Fibroblast of lung (primary cell): ENCODE data around the gene INIP. TPM values are rescaled to one million over a fixed set of nuclear protein-coding genes. Genes with fewer than 3 reads are reported as not detected.

Source experiments
- DNase-seq, 2 donors: peaks; one replicate each; pipeline versions ENCODE4 v3.0.0 to v3.0.0-alpha.2; 2010; ENCODE audit warnings: low read depth in 2 of 2
- H2AFZ ChIP-seq: 2 replicates; pipeline ENCODE4 v1.5.1; 2012; ENCODE audit warnings: low read length, control low read depth, inconsistent platforms
- H3K27ac ChIP-seq: 2 replicates; pipeline ENCODE4 v1.5.1; 2011; ENCODE audit warnings: low read length, control low read depth; ENCODE audit not compliant: insufficient read depth
- H3K27me3 ChIP-seq: 2 replicates; pipeline ENCODE4 v1.5.1; 2011; ENCODE audit warnings: mild to moderate bottlenecking, low read length; ENCODE audit not compliant: control insufficient read depth, insufficient read depth
- H3K36me3 ChIP-seq: 2 replicates; pipeline ENCODE4 v1.5.1; 2011; ENCODE audit warnings: low read length; ENCODE audit not compliant: control insufficient read depth, insufficient read depth
- H3K4me1 ChIP-seq: 2 replicates; pipeline ENCODE4 v1.5.1; 2011; ENCODE audit warnings: low read length; ENCODE audit not compliant: control insufficient read depth, insufficient read depth; ENCODE audit errors: extremely low read depth
- H3K4me2 ChIP-seq: 2 replicates; pipeline ENCODE4 v1.5.1; 2011; ENCODE audit warnings: low read length, control low read depth; ENCODE audit not compliant: insufficient read depth; ENCODE audit errors: extremely low read depth
- H3K4me3 ChIP-seq, 4 experiments: fragments of 200-600 bp in 1 of 4; sonication (generic) in 1 of 4; replicated peaks in 1 of 4; 2 replicates each; pipeline ENCODE4 v1.5.1; 2011 to 2016; ENCODE audit warnings: low read length in 4 of 4, low read depth in 3 of 4, mild to moderate bottlenecking in 3 of 4, control low read depth in 2 of 4, inconsistent platforms in 1 of 4, mixed read lengths in 1 of 4; ENCODE audit not compliant: insufficient read depth in 1 of 4; ENCODE audit errors: control extremely low read depth in 1 of 4
- H3K79me2 ChIP-seq: 2 replicates; pipeline ENCODE4 v1.5.1; 2012; ENCODE audit warnings: mild to moderate bottlenecking, low read length, inconsistent platforms; ENCODE audit not compliant: control insufficient read depth, insufficient read depth
- H3K9ac ChIP-seq: 2 replicates; pipeline ENCODE4 v1.5.1; 2011; ENCODE audit warnings: mild to moderate bottlenecking, low read length, control low read depth; ENCODE audit not compliant: insufficient read depth
- H3K9me3 ChIP-seq: 2 replicates; pipeline ENCODE4 v1.5.1; 2012; ENCODE audit warnings: low read depth, low read length; ENCODE audit not compliant: control insufficient read depth, insufficient read depth
- H4K20me1 ChIP-seq: 2 replicates; pipeline ENCODE4 v1.5.1; 2011; ENCODE audit warnings: low read length; ENCODE audit not compliant: control insufficient read depth, insufficient read depth; ENCODE audit errors: extremely low read depth
- EZH2 ChIP-seq: IDR thresholded peaks from 2 replicates; pipeline ENCODE4 v1.5.1; 2012; ENCODE audit warnings: low read length, control low read depth, mild to moderate bottlenecking; ENCODE audit errors: missing control alignments
- polyA plus RNA-seq, 2 donors: library from polyadenylated mRNA; depleted of rRNA in 1 of 2; stranded (reverse) in 1 of 2; unstranded in 1 of 2; fragments of >200 nt; gene quantifications; 2 replicates each; pipeline ENCODE4 v1.2.1, GENCODE V29; 2011 to 2012; ENCODE audit warnings: missing spikeins in 1 of 2
- total RNA-seq: library from RNA; depleted of rRNA; stranded (reverse); fragments of >200 nt; gene quantifications from 2 replicates; pipeline ENCODE4 v1.2.1, GENCODE V29; 2014
- TF ChIP-seq, protein P1 (sequence below), 2 donors: IDR thresholded peaks in 1 of 2; conservative IDR thresholded peaks in 1 of 2; 1 replicate in 1 of 2; 2 replicates in 1 of 2; pipeline ENCODE4 v1.5.1; 2011 to 2012; ENCODE audit warnings: low read length in 2 of 2, control low read depth in 1 of 2, inconsistent platforms in 1 of 2, low read depth in 1 of 2, mild to moderate bottlenecking in 1 of 2

The INIP gene
- total and polyA plus RNA-seq, 2 donors (not counting 1 experiment from before 2014, with no cell fraction given) = 14.4 to 24.1 TPM

DNA sequence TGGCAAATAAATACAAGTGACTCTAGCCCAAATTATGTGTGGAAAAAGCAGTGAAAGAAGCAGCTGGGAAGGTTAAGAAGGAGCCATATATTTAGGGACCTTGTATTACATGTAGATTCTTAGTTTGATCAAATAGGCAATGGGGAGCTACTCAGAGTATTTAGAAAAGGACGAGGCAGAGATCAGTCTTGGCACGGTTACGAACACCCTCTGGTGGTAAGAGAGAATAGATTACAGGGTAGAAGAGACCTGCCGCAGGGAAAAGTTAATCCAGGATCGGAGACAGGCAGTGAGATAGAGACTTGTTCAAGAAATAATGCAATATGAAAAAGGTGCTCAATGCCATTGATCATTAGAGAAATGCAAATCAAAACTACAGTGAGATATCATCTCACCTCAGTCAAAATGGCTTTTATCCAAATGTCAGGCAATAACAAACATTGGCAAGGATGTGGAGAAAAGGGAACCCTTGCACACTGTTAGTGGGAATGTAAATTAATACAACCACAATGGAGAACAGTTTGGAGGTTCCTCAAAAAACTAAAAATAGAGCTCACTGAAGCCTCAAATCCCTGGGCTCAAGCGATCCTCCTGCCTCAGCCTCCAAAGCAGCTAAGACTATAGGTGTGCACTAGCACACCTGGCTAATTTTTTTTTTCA is 12.0 kb downstream of the INIP start:
- no peak overlapping the region for H3K27ac ChIP-seq
- no peaks in the 10 kb centered on the region for H3K79me2 ChIP-seq
- peak; percentile 45 to 64 for DNase-seq
- no peaks in the 10 kb centered on the region for H3K36me3 ChIP-seq
- no peak overlapping the region for H3K4me3 ChIP-seq
- H2AFZ ChIP-seq = no peak overlapping the region
- no peaks in the 10 kb centered on the region for H4K20me1 ChIP-seq
- no peak overlapping the region for H3K4me2 ChIP-seq
- no peaks in the 10 kb centered on the region for H3K27me3 ChIP-seq
- TF ChIP-seq EZH2 = no peak
- TF ChIP-seq, protein P1, sequence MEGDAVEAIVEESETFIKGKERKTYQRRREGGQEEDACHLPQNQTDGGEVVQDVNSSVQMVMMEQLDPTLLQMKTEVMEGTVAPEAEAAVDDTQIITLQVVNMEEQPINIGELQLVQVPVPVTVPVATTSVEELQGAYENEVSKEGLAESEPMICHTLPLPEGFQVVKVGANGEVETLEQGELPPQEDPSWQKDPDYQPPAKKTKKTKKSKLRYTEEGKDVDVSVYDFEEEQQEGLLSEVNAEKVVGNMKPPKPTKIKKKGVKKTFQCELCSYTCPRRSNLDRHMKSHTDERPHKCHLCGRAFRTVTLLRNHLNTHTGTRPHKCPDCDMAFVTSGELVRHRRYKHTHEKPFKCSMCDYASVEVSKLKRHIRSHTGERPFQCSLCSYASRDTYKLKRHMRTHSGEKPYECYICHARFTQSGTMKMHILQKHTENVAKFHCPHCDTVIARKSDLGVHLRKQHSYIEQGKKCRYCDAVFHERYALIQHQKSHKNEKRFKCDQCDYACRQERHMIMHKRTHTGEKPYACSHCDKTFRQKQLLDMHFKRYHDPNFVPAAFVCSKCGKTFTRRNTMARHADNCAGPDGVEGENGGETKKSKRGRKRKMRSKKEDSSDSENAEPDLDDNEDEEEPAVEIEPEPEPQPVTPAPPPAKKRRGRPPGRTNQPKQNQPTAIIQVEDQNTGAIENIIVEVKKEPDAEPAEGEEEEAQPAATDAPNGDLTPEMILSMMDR (conservative IDR thresholded peaks at IDR 0.05 in 1 of 2, IDR thresholded peaks at IDR 0.05 in 1 of 2; ENCODE audit: low read depth in 1 of 2, low read length in 2 of 2) = peak; percentile 31 to 47
- no peaks in the 10 kb centered on the region for H3K9me3 ChIP-seq
- H3K9ac ChIP-seq = no peak overlapping the region
- no peaks in the 10 kb centered on the region for H3K4me1 ChIP-seq

DNA sequence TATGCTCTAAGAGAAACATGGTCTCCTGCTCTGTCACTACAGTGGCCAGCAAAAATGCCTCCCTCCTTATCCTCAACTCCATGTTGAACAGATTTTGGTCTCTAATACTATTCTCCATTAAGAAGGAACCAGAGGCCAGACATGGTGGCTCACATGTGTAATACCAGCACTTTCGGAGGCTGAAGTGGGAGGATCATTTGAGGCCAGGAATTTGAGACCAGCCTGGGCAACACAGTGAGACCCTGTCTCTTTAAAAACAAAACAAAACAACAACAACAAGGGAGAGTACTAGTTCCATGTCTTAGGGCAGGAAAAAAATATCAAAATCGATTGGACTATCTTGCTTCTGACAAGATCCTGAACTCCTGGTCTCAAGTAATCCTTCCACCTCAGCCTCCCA is 14.6 kb downstream of the INIP start:
- no peak for TF ChIP-seq EZH2
- TF ChIP-seq, protein P1 (conservative IDR thresholded peaks at IDR 0.05 in 1 of 2, IDR thresholded peaks at IDR 0.05 in 1 of 2; ENCODE audit: low read depth in 1 of 2, low read length in 2 of 2) = no peak
- Histone ChIP-seq H3K36me3 (no peaks in the 10 kb centered on the region), H3K79me2 (no peaks in the 10 kb centered on the region), H3K9ac (no peak overlapping the region), H3K27ac (no peak overlapping the region), H3K4me3 (no peak overlapping the region), H4K20me1 (no peaks in the 10 kb centered on the region), H3K4me1 (no peaks in the 10 kb centered on the region), H3K4me2 (no peak overlapping the region), H2AFZ (no peak overlapping the region), H3K9me3 (no peaks in the 10 kb centered on the region), H3K27me3 (no peaks in the 10 kb centered on the region)
- no peak for DNase-seq

DNA sequence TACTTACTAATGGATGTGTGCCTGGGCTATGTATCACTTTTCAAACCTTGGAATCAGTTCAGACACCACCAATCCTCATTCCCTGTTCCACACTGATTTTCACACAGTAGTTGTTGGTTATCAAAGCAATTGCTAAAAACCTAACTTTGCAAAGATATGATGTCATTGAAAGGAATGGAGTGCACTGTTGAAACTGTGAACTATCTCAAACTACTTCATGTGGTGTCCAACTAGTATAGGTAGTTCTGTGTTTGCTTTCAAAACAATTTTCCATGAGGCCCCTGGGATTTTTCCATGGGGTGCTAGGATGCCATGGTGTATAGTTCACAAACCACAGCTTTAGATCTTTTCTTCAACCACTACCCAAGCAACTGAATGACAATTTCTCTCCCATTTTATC is 17.8 kb downstream of the INIP start:
- Histone ChIP-seq H2AFZ (no peak overlapping the region), H3K4me1 (no peaks in the 10 kb centered on the region), H3K27ac (no peak overlapping the region), H3K27me3 (no peaks in the 10 kb centered on the region), H3K36me3 (no peaks in the 10 kb centered on the region), H3K9me3 (no peaks in the 10 kb centered on the region), H4K20me1 (no peaks in the 10 kb centered on the region), H3K4me3 (no peak overlapping the region), H3K9ac (no peak overlapping the region), H3K79me2 (no peaks in the 10 kb centered on the region), H3K4me2 (no peak overlapping the region)
- TF ChIP-seq EZH2 = no peak
- TF ChIP-seq, protein P1 (conservative IDR thresholded peaks at IDR 0.05 in 1 of 2, IDR thresholded peaks at IDR 0.05 in 1 of 2; ENCODE audit: low read depth in 1 of 2, low read length in 2 of 2) = no peak
- peak in 1 of 2 donors; percentile 33 for DNase-seq
